A673 (cell line): ENCODE measurements around the gene LGMN. TPM values are rescaled to one million over a fixed set of nuclear protein-coding genes. Genes with fewer than 3 reads are reported as not detected.

Experiments
- BruUV-seq: library from RNA; stranded (reverse); fragments of 400-500 nt; replicated peaks from 2 replicates; lab custom pipeline; 2021; lab: Mats Ljungman, UMichigan
- CTCF ChIA-PET: fragments of 300-600 bp; sonication (Branson Sonifier 250); formaldehyde crosslinking; loops from one replicate; lab custom pipeline; 2022; ENCODE audit warnings: antibody characterized with exemption; lab: Charles Lee
- POLR2A ChIA-PET: fragments of 300-600 bp; sonication (Branson Sonifier 250); formaldehyde crosslinking; loops from one replicate; lab custom pipeline; 2022; ENCODE audit warnings: antibody characterized with exemption; ENCODE audit not compliant: low non-redundant PET; lab: Charles Lee
- DNase-seq: peaks from one replicate; pipeline ENCODE4 v3.0.0-alpha.2; 2015; ENCODE audit warnings: low spot score
- H3K27ac ChIP-seq: fragments of 200-600 bp; sonication (generic); 2 replicates; pipeline ENCODE4 v1.5.1; 2016; ENCODE audit warnings: mixed run types, low read depth, mild to moderate bottlenecking, mixed read lengths, antibody characterized with exemption, low read length; ENCODE audit not compliant: poor library complexity, severe bottlenecking
- H3K27me3 ChIP-seq: fragments of 200-600 bp; sonication (generic); replicated peaks from 2 replicates; pipeline ENCODE4 v1.6.1; 2017; ENCODE audit warnings: mixed run types, low read depth, mild to moderate bottlenecking, mixed read lengths, antibody characterized with exemption, low read length; ENCODE audit not compliant: insufficient read depth, poor library complexity
- H3K36me3 ChIP-seq: fragments of 200-600 bp; sonication (generic); 2 replicates; pipeline ENCODE4 v1.6.1; 2016; ENCODE audit warnings: mixed run types, mild to moderate bottlenecking, mixed read lengths, antibody characterized with exemption, low read length; ENCODE audit not compliant: insufficient read depth, poor library complexity, severe bottlenecking
- H3K4me1 ChIP-seq: fragments of 200-600 bp; sonication (generic); 2 replicates; pipeline ENCODE4 v1.6.1; 2017; ENCODE audit warnings: mixed run types, mild to moderate bottlenecking, mixed read lengths, antibody characterized with exemption, low read length; ENCODE audit not compliant: insufficient read depth, poor library complexity, severe bottlenecking
- H3K4me3 ChIP-seq: fragments of 200-600 bp; sonication (generic); 2 replicates; pipeline ENCODE4 v1.5.1; 2016; ENCODE audit warnings: low read depth, mixed run types, mild to moderate bottlenecking, mixed read lengths, low read length; ENCODE audit not compliant: poor library complexity, severe bottlenecking
- H3K9me3 ChIP-seq: fragments of 200-600 bp; sonication (generic); 2 replicates; pipeline ENCODE4 v1.6.1; 2016; ENCODE audit warnings: mixed run types, low read depth, mild to moderate bottlenecking, mixed read lengths, antibody characterized with exemption, low read length; ENCODE audit not compliant: poor library complexity, severe bottlenecking
- CTCF ChIP-seq: fragments of 300-800, 200-600 bp; sonication (generic); conservative IDR thresholded peaks from 2 replicates; pipeline ENCODE4 v1.5.1; 2017; ENCODE audit warnings: low read depth, mild to moderate bottlenecking, antibody characterized with exemption, low read length, moderate library complexity, mixed read lengths
- EZH2 ChIP-seq: fragments of 200-600 bp; sonication (generic); IDR thresholded peaks from 2 replicates; pipeline ENCODE4 v1.6.1; 2017; ENCODE audit warnings: borderline replicate concordance, low read depth, mild to moderate bottlenecking, mixed read lengths, antibody characterized with exemption, low read length; ENCODE audit not compliant: poor library complexity, severe bottlenecking
- intact Hi-C: fragments of 100-400 bp; cut with micrococcal nuclease; formaldehyde crosslinking; loops from one replicate; pipeline ENCODE4 v1.10.0; 2022; ENCODE audit not compliant: unreplicated experiment
- total RNA-seq: library from RNA; stranded (reverse); gene quantifications from 2 replicates; pipeline ENCODE4 v1.2.3, GENCODE V29; 2021

The LGMN gene
- total RNA-seq, 1 experiment from 2014 or later: 34.6 TPM

GRCh38 chr14:92694807-92695206 is 53.6 kb downstream of the LGMN start:
- H3K27ac ChIP-seq: no peak overlapping the region
- ChIA-PET CTCF (no interaction called here), POLR2A (no interaction called here)
- TF ChIP-seq EZH2: no peak
- TF ChIP-seq CTCF: no peak
- no peaks in the 10 kb centered on the region for H3K36me3 ChIP-seq
- H3K4me3 ChIP-seq: no peak overlapping the region
- intact Hi-C loops: no loop called here
- H3K4me1 ChIP-seq: no peaks in the 10 kb centered on the region
- BruUV-seq: no TSS peak
- DNase-seq: no peak
- H3K9me3 ChIP-seq: no peaks in the 10 kb centered on the region
- H3K27me3 ChIP-seq: no peaks in the 10 kb centered on the region

- no peaks in the 10 kb centered on the region for H3K4me1 ChIP-seq
- H3K27me3 ChIP-seq: no peaks in the 10 kb centered on the region
- no peaks in the 10 kb centered on the region for H3K36me3 ChIP-seq
- TF ChIP-seq EZH2 (no peak), CTCF (no peak)
- no TSS peak for BruUV-seq
- POLR2A ChIA-PET: no interaction called here
- CTCF ChIA-PET: no interaction called here
- intact Hi-C loops: no loop called here
- no peak overlapping the region for H3K4me3 ChIP-seq
- no peak overlapping the region for H3K27ac ChIP-seq
- no peak for DNase-seq
- no peaks in the 10 kb centered on the region for H3K9me3 ChIP-seq
Observed at GRCh38 chr14:92693998-92694795, 54.2 kb downstream of the LGMN start.

GRCh38 chr14:92692822-92693226 is 55.6 kb downstream of the LGMN start:
- H3K4me3 ChIP-seq: no peak overlapping the region
- no peaks in the 10 kb centered on the region for H3K36me3 ChIP-seq
- no peaks in the 10 kb centered on the region for H3K9me3 ChIP-seq
- intact Hi-C loops: no loop called here
- no TSS peak for BruUV-seq
- CTCF ChIA-PET: no interaction called here
- TF ChIP-seq EZH2: no peak
- H3K27ac ChIP-seq: no peak overlapping the region
- no peaks in the 10 kb centered on the region for H3K4me1 ChIP-seq
- DNase-seq: peak; percentile 9
- no peaks in the 10 kb centered on the region for H3K27me3 ChIP-seq
- POLR2A ChIA-PET: no interaction called here
